ENCODE results near the gene DCPS.

The DCPS gene

DNA sequence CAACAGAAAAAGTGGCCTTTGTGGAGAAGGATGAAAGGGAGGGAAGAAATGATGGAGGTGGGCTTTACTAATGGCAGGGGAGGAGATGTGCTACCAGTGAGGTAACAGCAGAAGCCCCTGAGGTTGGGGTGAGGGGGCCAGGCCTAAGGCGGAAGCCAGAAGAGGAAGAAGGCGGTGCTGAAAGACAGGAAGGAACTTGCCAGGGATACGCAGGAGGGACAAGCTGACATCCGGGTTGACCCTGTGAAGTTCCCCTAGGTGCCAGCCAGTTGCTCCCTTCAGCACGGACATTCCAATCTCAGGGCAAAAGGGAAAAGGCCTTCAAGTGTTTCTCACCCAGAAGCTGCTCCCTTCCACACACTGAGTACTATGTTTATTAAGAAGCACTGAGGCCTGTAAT is 23.3 kb upstream of the DCPS start:
- DNase-seq (ENCODE audit: extremely low read depth, low read depth) = no peak
- TF ChIP-seq, protein P1, sequence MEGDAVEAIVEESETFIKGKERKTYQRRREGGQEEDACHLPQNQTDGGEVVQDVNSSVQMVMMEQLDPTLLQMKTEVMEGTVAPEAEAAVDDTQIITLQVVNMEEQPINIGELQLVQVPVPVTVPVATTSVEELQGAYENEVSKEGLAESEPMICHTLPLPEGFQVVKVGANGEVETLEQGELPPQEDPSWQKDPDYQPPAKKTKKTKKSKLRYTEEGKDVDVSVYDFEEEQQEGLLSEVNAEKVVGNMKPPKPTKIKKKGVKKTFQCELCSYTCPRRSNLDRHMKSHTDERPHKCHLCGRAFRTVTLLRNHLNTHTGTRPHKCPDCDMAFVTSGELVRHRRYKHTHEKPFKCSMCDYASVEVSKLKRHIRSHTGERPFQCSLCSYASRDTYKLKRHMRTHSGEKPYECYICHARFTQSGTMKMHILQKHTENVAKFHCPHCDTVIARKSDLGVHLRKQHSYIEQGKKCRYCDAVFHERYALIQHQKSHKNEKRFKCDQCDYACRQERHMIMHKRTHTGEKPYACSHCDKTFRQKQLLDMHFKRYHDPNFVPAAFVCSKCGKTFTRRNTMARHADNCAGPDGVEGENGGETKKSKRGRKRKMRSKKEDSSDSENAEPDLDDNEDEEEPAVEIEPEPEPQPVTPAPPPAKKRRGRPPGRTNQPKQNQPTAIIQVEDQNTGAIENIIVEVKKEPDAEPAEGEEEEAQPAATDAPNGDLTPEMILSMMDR (IDR thresholded peaks at IDR 0.05; ENCODE audit: low read depth, low read length) = no peak

DNA sequence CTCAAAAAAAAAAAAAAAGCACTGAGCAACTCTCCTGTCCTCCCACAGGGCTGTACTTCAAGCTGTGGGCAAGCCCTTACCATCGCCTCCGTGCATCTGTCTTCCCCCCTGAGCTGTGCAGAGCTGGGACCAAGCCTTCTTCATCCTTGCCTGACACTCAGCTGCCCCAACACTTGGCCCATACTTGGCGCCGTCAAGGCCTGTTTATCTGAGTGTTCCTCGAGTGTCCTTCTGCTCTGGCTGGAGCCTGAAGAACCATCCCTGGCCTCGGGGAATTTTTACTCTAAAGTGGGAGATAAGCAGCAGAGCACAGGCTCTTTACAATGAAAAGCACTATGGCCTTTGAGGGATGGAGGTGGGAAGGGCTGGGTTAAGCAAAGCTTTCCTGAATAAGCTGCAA is 22.6 kb upstream of the DCPS start:
- DNase-seq (ENCODE audit: extremely low read depth, low read depth) = no peak
- TF ChIP-seq, protein P1 (IDR thresholded peaks at IDR 0.05; ENCODE audit: low read depth, low read length) = no peak

DNA sequence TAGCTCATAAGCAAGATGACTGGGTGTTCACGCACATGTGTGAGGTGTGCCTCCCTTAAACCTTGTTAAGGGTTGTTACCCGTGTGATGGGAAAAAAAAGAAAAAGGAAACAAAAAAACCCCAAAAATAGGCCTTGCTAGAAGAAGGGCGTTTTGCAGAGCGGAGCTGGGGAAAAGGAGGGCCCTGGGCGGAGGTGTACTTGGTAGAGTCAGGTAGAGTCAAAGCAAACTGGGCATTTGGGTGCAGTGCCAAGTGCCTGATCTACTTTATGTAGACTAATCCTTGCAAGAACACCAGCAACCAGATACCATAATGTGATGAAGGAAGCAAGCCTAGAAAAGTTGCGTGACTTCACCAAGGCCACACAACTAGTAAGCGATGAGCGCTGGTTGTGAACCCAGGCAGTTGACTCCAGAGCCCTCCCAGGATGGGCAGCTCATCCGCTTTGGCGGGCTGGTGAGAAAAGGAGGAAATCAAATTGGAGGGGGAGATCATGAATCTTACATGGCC is 22.1 kb upstream of the DCPS start:
- no peak for DNase-seq (ENCODE audit: extremely low read depth, low read depth)
- TF ChIP-seq, protein P1 (IDR thresholded peaks at IDR 0.05; ENCODE audit: low read depth, low read length) = no peak

DNA sequence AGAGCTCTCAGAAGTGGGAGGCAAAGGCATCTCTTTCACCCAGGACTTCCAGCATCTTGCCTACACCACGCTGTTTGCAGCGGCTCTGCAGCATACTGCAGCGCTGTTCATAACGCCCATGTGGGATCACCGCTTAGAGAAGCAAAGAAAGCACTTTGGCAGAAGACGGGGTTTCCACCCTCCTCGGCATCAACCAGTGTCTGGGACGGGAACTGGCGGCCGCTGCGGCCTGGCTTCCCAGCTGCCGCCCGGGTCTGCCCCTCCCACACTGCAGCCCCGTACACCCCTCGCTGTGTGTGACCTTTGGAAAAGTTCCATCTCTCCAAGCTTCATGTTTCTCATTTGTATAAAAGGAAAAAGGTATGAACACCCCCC is 21.5 kb upstream of the DCPS start:
- TF ChIP-seq, protein P1 (IDR thresholded peaks at IDR 0.05; ENCODE audit: low read depth, low read length) = no peak
- DNase-seq (ENCODE audit: extremely low read depth, low read depth) = no peak

DNA sequence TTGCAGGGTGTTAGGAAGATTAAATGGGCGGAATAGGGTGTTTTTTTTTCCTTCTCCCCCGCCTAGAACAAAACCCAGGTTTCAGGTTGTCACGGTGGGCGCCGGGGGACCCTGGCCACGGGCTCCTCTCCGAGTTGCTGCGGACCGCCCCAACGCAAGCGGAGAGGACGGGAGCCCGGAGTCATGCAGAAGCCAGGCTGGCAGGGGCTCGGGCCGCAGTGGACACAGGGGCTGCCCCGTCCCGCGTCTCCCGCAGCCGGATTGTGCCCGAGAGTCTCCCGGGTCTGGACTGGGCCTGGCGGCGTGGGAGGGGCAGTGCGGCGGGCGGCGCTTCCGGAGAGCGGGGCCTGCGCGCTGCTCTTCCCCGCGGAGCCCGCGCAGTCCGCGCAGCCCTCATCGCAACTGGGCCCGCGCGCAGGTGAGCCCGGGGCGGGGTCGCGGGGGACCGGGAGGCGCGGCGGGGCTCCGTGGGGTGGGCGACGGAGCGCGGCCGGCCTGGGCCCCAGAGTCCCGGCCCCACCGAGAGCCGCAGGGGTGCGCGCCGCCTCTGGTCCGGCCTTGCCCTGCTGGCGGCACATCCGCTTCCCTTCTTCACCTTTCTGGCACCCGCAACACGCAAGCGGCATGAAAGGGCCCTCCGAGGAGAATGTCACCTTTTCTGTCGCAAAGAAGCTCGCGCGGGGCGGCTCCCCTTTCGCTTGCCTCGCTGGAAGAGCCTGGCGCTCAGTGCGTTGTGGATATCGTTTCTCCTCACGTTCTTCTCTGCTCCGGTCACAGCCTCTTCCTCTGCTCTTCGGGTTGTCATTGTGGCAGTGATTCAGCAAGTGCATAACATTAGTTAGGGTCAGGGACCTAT is 20.9 kb upstream of the DCPS start, which contains the start of gene TIRAP:
TIRAP (plus strand) TSS at position 358 of the 856 bp plus-strand sequence. CDS start 7,802 bp downstream, outside the sequence.
- DNase-seq (ENCODE audit: extremely low read depth, low read depth) = no peak
- TF ChIP-seq, protein P1 (IDR thresholded peaks at IDR 0.05; ENCODE audit: low read depth, low read length) = no peak

DNA sequence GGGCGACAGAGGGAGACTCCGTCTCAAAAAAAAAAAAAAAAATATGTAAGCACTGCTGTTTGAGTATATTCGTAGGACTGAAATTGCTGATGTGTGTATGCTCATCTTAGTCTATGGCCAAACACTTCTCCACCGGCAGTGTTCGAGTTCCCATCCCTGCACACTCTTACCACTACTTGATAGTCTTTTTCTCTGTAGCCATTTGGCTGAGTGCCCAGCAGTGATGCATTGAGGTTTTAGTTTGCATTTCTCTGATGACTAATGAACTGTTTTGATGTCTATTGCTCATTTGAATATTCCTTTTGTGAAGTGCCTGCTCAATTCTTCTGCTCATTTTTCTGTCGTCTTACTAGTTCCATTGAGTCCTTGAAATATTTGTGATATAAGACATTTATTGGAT is 19.0 kb upstream of the DCPS start:
- TF ChIP-seq, protein P1 (IDR thresholded peaks at IDR 0.05; ENCODE audit: low read depth, low read length) = no peak
- DNase-seq (ENCODE audit: extremely low read depth, low read depth) = peak; percentile 72

DNA sequence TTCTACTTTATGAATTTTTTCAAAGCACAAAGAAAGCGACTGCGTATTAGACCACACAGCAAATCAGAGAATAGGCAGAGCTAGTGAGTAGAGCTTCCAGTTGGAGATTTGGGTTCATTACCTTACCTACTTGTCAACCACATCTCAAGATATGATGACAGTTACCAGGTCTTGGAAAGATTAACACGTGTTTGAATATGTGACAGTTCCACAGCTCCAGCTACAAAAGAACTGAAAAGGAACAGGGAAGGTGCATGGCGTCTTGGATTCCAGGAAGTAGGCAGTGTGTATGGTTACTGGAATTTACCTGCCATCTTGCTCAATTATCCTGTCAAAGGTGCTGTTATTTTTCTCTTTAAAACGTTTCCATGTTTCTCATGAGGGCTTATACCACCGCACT is 15.6 kb upstream of the DCPS start:
- TF ChIP-seq, protein P1 (IDR thresholded peaks at IDR 0.05; ENCODE audit: low read depth, low read length) = no peak
- DNase-seq (ENCODE audit: extremely low read depth, low read depth) = no peak

Data from AG09319 (cell line).